WTC11 (cell line): Measurements from ENCODE around the gene MEGF11. TPM values are rescaled to one million over a fixed set of nuclear protein-coding genes. Genes with fewer than 3 reads are reported as not detected.

Source experiments
- ATAC-seq: fragments of 200-7000 bp; cut with Tn5 transposase; 2 replicates; pipeline ENCODE4 v1.10.0; 2021; ENCODE audit warnings: mild to moderate bottlenecking, moderate library complexity
- CTCF ChIA-PET: fragments of 300-600 bp; sonication (Branson Sonifier 250); formaldehyde crosslinking; loops from one replicate; lab custom pipeline; 2021; ENCODE audit warnings: antibody characterized with exemption; lab: Charles Lee
- POLR2A ChIA-PET: fragments of 350-600 bp; sonication (Branson Sonifier 250); formaldehyde crosslinking; loops from one replicate; lab custom pipeline; 2021; ENCODE audit warnings: antibody characterized with exemption; lab: Charles Lee
- DNase-seq: peaks from one replicate; pipeline ENCODE4 v3.0.0; 2021; ENCODE audit warnings: low spot score
- H3K27ac Mint-ChIP-seq: 2 replicates; pipeline ENCODE4 v1.8.0; 2021; ENCODE audit warnings: mixed read lengths
- H3K27me3 Mint-ChIP-seq: 2 replicates; pipeline ENCODE4 v1.8.0; 2021; ENCODE audit warnings: low read depth, mild to moderate bottlenecking, moderate library complexity, mixed read lengths
- H3K36me3 Mint-ChIP-seq: 2 replicates; pipeline ENCODE4 v1.8.0; 2021; ENCODE audit warnings: mixed read lengths
- H3K4me1 Mint-ChIP-seq: 2 replicates; pipeline ENCODE4 v1.8.0; 2022; ENCODE audit warnings: mixed read lengths
- H3K4me3 Mint-ChIP-seq: 2 replicates; pipeline ENCODE4 v1.8.0; 2021; ENCODE audit warnings: mild to moderate bottlenecking, moderate library complexity, mixed read lengths
- H3K9me3 Mint-ChIP-seq: 2 replicates; pipeline ENCODE4 v1.8.0; 2021; ENCODE audit warnings: mixed read lengths
- CREM ChIP-seq: sonication (generic); formaldehyde crosslinking; IDR thresholded peaks from 2 replicates; pipeline ENCODE4 v1.8.1; 2022; ENCODE audit warnings: mild to moderate bottlenecking, missing genetic modification reagents, moderate library complexity
- ELF4 ChIP-seq: sonication (generic); formaldehyde crosslinking; IDR thresholded peaks from 2 replicates; pipeline ENCODE4 v1.8.1; 2022; ENCODE audit warnings: low read depth, mild to moderate bottlenecking, moderate library complexity, missing genetic modification reagents
- ESRRA ChIP-seq: sonication (generic); formaldehyde crosslinking; IDR thresholded peaks from 2 replicates; pipeline ENCODE4 v1.8.1; 2022; ENCODE audit warnings: mild to moderate bottlenecking, missing genetic modification reagents, borderline replicate concordance
- GTF2I ChIP-seq: fragments of 250-450 bp; sonication (Bioruptor Pico); conservative IDR thresholded peaks from 2 replicates; pipeline ENCODE4 v1.4.0; 2021; ENCODE audit warnings: mild to moderate bottlenecking
- HMGA2 ChIP-seq: fragments of 250-450 bp; sonication (Bioruptor Pico); IDR thresholded peaks from 2 replicates; pipeline ENCODE4 v1.4.0; 2021; ENCODE audit warnings: mild to moderate bottlenecking, moderate library complexity
- NR2C2 ChIP-seq: sonication (generic); formaldehyde crosslinking; IDR thresholded peaks from 2 replicates; pipeline ENCODE4 v1.8.0; 2022; ENCODE audit warnings: mild to moderate bottlenecking, missing genetic modification reagents
- SMAD3 ChIP-seq: sonication (generic); formaldehyde crosslinking; IDR thresholded peaks from 2 replicates; pipeline ENCODE4 v1.8.0; 2022; ENCODE audit warnings: missing genetic modification reagents, mild to moderate bottlenecking, borderline replicate concordance
- SMAD4 ChIP-seq: sonication (generic); formaldehyde crosslinking; IDR thresholded peaks from 2 replicates; pipeline ENCODE4 v1.8.0; 2022; ENCODE audit warnings: mild to moderate bottlenecking, missing genetic modification reagents
- SOX15 ChIP-seq: fragments of 250-450 bp; sonication (Bioruptor Pico); IDR thresholded peaks from 2 replicates; pipeline ENCODE4 v1.9.0; 2021; ENCODE audit warnings: mild to moderate bottlenecking
- ZNF138 ChIP-seq: sonication (generic); formaldehyde crosslinking; conservative IDR thresholded peaks from 2 replicates; pipeline ENCODE4 v1.8.1; 2022; ENCODE audit warnings: mild to moderate bottlenecking, moderate library complexity, missing genetic modification reagents
- ZNF263 ChIP-seq: sonication (generic); formaldehyde crosslinking; IDR thresholded peaks from 2 replicates; pipeline ENCODE4 v1.8.1; 2022; ENCODE audit warnings: low read depth, mild to moderate bottlenecking, moderate library complexity, missing genetic modification reagents
- ZNF423 ChIP-seq: fragments of 250-450 bp; sonication (Bioruptor Pico); IDR thresholded peaks from 2 replicates; pipeline ENCODE4 v2.1.2; 2022; ENCODE audit warnings: mild to moderate bottlenecking, moderate library complexity
- total RNA-seq: library from RNA; stranded (reverse); gene quantifications from 3 replicates; pipeline ENCODE4 v1.2.3, GENCODE V29; 2021
- TF ChIP-seq, protein P1 (sequence below): sonication (generic); formaldehyde crosslinking; IDR thresholded peaks from 2 replicates; pipeline ENCODE4 v1.8.1; 2023; ENCODE audit warnings: mild to moderate bottlenecking, missing genetic modification reagents, moderate library complexity
- TF ChIP-seq, protein P2 (sequence below): sonication (generic); formaldehyde crosslinking; IDR thresholded peaks from 2 replicates; pipeline ENCODE4 v1.8.0; 2022; ENCODE audit warnings: mild to moderate bottlenecking, missing genetic modification reagents
- TF ChIP-seq, protein P3 (sequence below): sonication (generic); formaldehyde crosslinking; IDR thresholded peaks from 2 replicates; pipeline ENCODE4 v1.8.0; 2023; ENCODE audit warnings: mild to moderate bottlenecking, missing genetic modification reagents
- TF ChIP-seq, protein P4 (sequence below): fragments of 250-450 bp; sonication (Bioruptor Pico); IDR thresholded peaks from 2 replicates; pipeline ENCODE4 v1.9.0; 2021; ENCODE audit warnings: moderate library complexity, mild to moderate bottlenecking, inconsistent platforms, borderline replicate concordance
- TF ChIP-seq, protein P5 (sequence below): sonication (generic); formaldehyde crosslinking; IDR thresholded peaks from 2 replicates; pipeline ENCODE4 v1.8.1; 2023; ENCODE audit warnings: mild to moderate bottlenecking, missing genetic modification reagents, borderline replicate concordance
- TF ChIP-seq, protein P6 (sequence below): sonication (generic); formaldehyde crosslinking; IDR thresholded peaks from 2 replicates; pipeline ENCODE4 v1.8.0; 2023; ENCODE audit warnings: missing genetic modification reagents

Gene MEGF11
- total RNA-seq, 1 experiment from 2014 or later = 3.3 TPM

DNA sequence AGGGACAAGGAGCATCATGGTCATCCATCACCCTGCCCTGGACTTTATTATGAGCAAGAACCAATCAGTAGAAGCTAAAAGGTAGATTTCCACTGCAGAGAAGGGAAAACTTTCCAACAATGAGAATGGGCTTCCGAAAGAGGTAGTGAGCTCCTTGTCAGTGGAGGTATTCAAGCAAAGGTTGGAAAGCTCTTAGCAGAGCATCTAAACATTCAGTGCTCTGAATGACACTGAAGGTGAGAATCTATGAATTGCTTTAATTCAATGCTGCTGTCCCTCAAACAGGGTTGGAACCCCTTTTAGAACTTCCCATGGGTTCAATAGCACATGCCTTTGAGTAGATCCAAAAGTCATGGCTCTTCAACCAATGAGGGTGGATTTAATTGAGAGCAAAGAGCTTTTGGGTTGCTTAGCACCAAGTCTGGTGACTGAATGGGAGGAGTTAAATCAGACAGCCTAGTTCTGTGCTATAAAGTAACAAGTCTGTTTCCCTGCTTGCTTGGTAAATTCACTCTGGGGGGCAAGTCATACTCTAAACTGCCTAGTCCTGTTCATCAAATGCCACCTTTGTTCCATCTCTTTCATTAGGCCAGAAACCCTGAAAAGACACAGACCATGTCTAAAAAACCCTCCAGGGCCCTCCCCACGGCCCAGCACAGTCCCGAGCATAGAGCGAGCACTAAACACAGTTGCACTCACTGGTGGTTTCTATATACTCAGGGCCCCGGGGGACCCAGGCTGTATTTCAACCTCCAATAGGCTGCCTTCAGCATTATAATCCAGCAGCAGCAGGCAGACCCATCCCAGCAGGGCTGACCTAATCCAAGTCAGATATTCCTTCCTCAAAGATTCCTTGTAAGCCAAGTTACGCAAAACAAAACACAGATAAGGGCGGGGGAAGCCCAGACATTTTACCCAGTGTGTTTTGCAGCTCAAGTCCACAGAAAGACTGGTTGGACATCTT lies 161.2 kb downstream of the MEGF11 start:
- H3K4me3 Mint-ChIP-seq = no peak overlapping the region
- ATAC-seq (no peak), DNase-seq (no peak)
- no peaks in the 10 kb centered on the region for H3K9me3 Mint-ChIP-seq
- H3K27ac Mint-ChIP-seq = no peak overlapping the region
- no peaks in the 10 kb centered on the region for H3K27me3 Mint-ChIP-seq
- CTCF ChIA-PET = interaction anchor here (1.0 to 2.1 kb wide), 2 partner anchors 12 to 46 kb away, joined by 5 to 6 read pairs; no protein-coding TSS in a partner anchor
- H3K36me3 Mint-ChIP-seq = no peaks in the 10 kb centered on the region
- POLR2A ChIA-PET = no interaction called here
- peaks cover 8% of the 10 kb centered on the region; the same call in 1 of the 2 replicates for H3K4me1 Mint-ChIP-seq
- TF ChIP-seq HMGA2 (CRISPR knock-in tag) = no peak
- peak; percentile 72; the same call in 1 of the 2 replicates for TF ChIP-seq GTF2I (CRISPR knock-in tag)

DNA sequence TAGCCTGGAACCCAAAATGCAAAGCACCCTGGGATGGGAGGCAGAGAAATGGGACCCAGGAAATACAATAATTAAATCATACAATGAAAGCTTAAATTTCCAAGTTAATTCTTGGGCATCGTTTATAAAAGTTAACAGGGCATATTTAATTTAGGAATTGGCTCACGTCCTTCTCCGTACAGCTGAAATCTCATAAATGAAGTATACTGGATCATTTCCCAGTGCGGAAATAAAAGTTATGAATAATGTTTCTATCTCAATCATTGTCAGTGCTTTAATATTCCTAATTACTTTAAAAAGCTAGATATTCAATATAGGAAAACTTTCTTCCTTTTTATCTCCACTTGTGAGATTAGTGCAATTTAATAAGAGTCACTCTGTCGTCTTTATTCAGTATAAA lies 164.0 kb downstream of the MEGF11 start:
- Mint-ChIP-seq H3K27ac (no peak overlapping the region), H3K36me3 (peaks cover 4% of the 10 kb centered on the region), H3K27me3 (no peaks in the 10 kb centered on the region), H3K9me3 (peaks cover 9% of the 10 kb centered on the region), H3K4me1 (peaks cover 11% of the 10 kb centered on the region), H3K4me3 (no peak overlapping the region)
- ChIA-PET CTCF (interaction anchor here (0.8 to 1.4 kb wide), 2 partner anchors 26 to 136 kb away, joined by 3 read pairs; no protein-coding TSS in a partner anchor), POLR2A (no interaction called here)
- no peak for TF ChIP-seq ELF4 (CRISPR knock-in tag)
- no peak for TF ChIP-seq ZNF263 (CRISPR knock-in tag)
- TF ChIP-seq, protein P1, sequence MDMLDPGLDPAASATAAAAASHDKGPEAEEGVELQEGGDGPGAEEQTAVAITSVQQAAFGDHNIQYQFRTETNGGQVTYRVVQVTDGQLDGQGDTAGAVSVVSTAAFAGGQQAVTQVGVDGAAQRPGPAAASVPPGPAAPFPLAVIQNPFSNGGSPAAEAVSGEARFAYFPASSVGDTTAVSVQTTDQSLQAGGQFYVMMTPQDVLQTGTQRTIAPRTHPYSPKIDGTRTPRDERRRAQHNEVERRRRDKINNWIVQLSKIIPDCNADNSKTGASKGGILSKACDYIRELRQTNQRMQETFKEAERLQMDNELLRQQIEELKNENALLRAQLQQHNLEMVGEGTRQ = no peak
- no peak for TF ChIP-seq SOX15 (CRISPR knock-in tag)
- TF ChIP-seq, protein P2, sequence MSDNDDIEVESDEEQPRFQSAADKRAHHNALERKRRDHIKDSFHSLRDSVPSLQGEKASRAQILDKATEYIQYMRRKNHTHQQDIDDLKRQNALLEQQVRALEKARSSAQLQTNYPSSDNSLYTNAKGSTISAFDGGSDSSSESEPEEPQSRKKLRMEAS = no peak
- TF ChIP-seq, protein P3, sequence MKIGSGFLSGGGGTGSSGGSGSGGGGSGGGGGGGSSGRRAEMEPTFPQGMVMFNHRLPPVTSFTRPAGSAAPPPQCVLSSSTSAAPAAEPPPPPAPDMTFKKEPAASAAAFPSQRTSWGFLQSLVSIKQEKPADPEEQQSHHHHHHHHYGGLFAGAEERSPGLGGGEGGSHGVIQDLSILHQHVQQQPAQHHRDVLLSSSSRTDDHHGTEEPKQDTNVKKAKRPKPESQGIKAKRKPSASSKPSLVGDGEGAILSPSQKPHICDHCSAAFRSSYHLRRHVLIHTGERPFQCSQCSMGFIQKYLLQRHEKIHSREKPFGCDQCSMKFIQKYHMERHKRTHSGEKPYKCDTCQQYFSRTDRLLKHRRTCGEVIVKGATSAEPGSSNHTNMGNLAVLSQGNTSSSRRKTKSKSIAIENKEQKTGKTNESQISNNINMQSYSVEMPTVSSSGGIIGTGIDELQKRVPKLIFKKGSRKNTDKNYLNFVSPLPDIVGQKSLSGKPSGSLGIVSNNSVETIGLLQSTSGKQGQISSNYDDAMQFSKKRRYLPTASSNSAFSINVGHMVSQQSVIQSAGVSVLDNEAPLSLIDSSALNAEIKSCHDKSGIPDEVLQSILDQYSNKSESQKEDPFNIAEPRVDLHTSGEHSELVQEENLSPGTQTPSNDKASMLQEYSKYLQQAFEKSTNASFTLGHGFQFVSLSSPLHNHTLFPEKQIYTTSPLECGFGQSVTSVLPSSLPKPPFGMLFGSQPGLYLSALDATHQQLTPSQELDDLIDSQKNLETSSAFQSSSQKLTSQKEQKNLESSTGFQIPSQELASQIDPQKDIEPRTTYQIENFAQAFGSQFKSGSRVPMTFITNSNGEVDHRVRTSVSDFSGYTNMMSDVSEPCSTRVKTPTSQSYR = no peak
- ATAC-seq (no peak), DNase-seq (no peak)

DNA sequence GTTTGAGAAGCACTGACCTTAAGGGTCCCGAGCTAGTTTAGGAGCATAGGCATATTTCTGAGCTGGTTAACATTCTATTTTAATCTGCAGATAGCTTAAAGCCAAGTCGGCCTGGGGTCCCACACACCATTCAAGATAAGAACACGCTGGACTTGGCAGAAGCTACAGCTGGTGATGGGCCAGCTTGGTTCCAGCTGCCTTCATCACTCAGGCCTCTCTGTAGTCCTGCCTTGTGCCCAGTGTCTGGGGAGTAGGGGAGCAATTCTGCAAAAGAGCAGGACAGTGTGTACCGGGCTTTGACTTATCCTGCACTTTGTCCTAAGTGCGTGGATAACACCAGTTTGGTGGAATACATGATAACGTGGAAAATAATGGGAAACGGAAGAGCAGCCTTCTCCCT lies 164.5 kb downstream of the MEGF11 start:
- DNase-seq (no peak), ATAC-seq (no peak)
- H3K9me3 Mint-ChIP-seq = peaks cover 14% of the 10 kb centered on the region
- H3K27ac Mint-ChIP-seq = no peak overlapping the region
- POLR2A ChIA-PET = no interaction called here
- no peaks in the 10 kb centered on the region for H3K27me3 Mint-ChIP-seq
- no peak overlapping the region for H3K4me3 Mint-ChIP-seq
- H3K36me3 Mint-ChIP-seq = peaks cover 8% of the 10 kb centered on the region
- CTCF ChIA-PET = interaction anchor here (0.8 to 1.4 kb wide), 2 partner anchors 27 to 135 kb away, joined by 3 read pairs; no protein-coding TSS in a partner anchor
- peaks cover 11% of the 10 kb centered on the region for H3K4me1 Mint-ChIP-seq
- no peak for TF ChIP-seq CREM (CRISPR knock-in tag)
- TF ChIP-seq ZNF138 = no peak
- TF ChIP-seq, protein P4, sequence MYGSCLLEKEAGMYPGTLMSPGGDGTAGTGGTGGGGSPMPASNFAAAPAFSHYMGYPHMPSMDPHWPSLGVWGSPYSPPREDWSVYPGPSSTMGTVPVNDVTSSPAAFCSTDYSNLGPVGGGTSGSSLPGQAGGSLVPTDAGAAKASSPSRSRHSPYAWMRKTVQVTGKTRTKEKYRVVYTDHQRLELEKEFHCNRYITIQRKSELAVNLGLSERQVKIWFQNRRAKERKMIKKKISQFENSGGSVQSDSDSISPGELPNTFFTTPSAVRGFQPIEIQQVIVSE = no peak
- TF ChIP-seq, protein P5, sequence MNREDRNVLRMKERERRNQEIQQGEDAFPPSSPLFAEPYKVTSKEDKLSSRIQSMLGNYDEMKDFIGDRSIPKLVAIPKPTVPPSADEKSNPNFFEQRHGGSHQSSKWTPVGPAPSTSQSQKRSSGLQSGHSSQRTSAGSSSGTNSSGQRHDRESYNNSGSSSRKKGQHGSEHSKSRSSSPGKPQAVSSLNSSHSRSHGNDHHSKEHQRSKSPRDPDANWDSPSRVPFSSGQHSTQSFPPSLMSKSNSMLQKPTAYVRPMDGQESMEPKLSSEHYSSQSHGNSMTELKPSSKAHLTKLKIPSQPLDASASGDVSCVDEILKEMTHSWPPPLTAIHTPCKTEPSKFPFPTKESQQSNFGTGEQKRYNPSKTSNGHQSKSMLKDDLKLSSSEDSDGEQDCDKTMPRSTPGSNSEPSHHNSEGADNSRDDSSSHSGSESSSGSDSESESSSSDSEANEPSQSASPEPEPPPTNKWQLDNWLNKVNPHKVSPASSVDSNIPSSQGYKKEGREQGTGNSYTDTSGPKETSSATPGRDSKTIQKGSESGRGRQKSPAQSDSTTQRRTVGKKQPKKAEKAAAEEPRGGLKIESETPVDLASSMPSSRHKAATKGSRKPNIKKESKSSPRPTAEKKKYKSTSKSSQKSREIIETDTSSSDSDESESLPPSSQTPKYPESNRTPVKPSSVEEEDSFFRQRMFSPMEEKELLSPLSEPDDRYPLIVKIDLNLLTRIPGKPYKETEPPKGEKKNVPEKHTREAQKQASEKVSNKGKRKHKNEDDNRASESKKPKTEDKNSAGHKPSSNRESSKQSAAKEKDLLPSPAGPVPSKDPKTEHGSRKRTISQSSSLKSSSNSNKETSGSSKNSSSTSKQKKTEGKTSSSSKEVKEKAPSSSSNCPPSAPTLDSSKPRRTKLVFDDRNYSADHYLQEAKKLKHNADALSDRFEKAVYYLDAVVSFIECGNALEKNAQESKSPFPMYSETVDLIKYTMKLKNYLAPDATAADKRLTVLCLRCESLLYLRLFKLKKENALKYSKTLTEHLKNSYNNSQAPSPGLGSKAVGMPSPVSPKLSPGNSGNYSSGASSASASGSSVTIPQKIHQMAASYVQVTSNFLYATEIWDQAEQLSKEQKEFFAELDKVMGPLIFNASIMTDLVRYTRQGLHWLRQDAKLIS (CRISPR knock-in tag) = no peak
- TF ChIP-seq ZNF423 (CRISPR knock-in tag) = no peak
- TF ChIP-seq ELF4 (CRISPR knock-in tag) = no peak
- TF ChIP-seq, protein P6, sequence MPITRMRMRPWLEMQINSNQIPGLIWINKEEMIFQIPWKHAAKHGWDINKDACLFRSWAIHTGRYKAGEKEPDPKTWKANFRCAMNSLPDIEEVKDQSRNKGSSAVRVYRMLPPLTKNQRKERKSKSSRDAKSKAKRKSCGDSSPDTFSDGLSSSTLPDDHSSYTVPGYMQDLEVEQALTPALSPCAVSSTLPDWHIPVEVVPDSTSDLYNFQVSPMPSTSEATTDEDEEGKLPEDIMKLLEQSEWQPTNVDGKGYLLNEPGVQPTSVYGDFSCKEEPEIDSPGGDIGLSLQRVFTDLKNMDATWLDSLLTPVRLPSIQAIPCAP = no peak
- TF ChIP-seq, protein P1 = no peak
- no peak for TF ChIP-seq SMAD3 (CRISPR knock-in tag)
- no peak for TF ChIP-seq NR2C2
- TF ChIP-seq SMAD4 = no peak
- TF ChIP-seq ESRRA (CRISPR knock-in tag) = no peak
